ENCODE measurements around the gene CHN2.

The CHN2 gene

GRCh38 chr7:29354340-29354739, 159.8 kb downstream of the CHN2 start:
- Histone ChIP-seq H3K27me3 (ENCODE audit: control insufficient read depth, insufficient read depth, low read length) (no peaks in the 10 kb centered on the region), H3K36me3 (ENCODE audit: control insufficient read depth, insufficient read depth, low read length) (no peaks in the 10 kb centered on the region), H3K27ac (ENCODE audit: low read depth, low read length) (no peak overlapping the region), H3K9ac (ENCODE audit: low read depth, low read length) (no peak overlapping the region), H3K4me3 (ENCODE audit: low read depth, low read length) (no peak overlapping the region), H3K4me1 (ENCODE audit: control insufficient read depth, insufficient read depth, low read length) (no peaks in the 10 kb centered on the region), H3K9me3 (ENCODE audit: control insufficient read depth, insufficient read depth, low read length) (no peaks in the 10 kb centered on the region)

GRCh38 chr7:29355388-29355787, 160.8 kb downstream of the CHN2 start:
- Histone ChIP-seq H3K27me3 (ENCODE audit: control insufficient read depth, insufficient read depth, low read length) (no peaks in the 10 kb centered on the region), H3K9me3 (ENCODE audit: control insufficient read depth, insufficient read depth, low read length) (no peaks in the 10 kb centered on the region), H3K4me1 (ENCODE audit: control insufficient read depth, insufficient read depth, low read length) (no peaks in the 10 kb centered on the region), H3K9ac (ENCODE audit: low read depth, low read length) (no peak overlapping the region), H3K36me3 (ENCODE audit: control insufficient read depth, insufficient read depth, low read length) (no peaks in the 10 kb centered on the region), H3K4me3 (ENCODE audit: low read depth, low read length) (no peak overlapping the region), H3K27ac (ENCODE audit: low read depth, low read length) (no peak overlapping the region)

- no peak overlapping the region for H3K9ac ChIP-seq (ENCODE audit: low read depth, low read length)
- no peak overlapping the region for H3K4me3 ChIP-seq (ENCODE audit: low read depth, low read length)
- no peaks in the 10 kb centered on the region for H3K36me3 ChIP-seq (ENCODE audit: control insufficient read depth, insufficient read depth, low read length)
- no peaks in the 10 kb centered on the region for H3K9me3 ChIP-seq (ENCODE audit: control insufficient read depth, insufficient read depth, low read length)
- H3K27me3 ChIP-seq (ENCODE audit: control insufficient read depth, insufficient read depth, low read length) = no peaks in the 10 kb centered on the region
- H3K4me1 ChIP-seq (ENCODE audit: control insufficient read depth, insufficient read depth, low read length) = no peaks in the 10 kb centered on the region
- H3K27ac ChIP-seq (ENCODE audit: low read depth, low read length) = no peak overlapping the region
Measured at GRCh38 chr7:29356631-29357030, 162.1 kb downstream of the CHN2 start.

- H3K9me3 ChIP-seq (ENCODE audit: control insufficient read depth, insufficient read depth, low read length) = no peaks in the 10 kb centered on the region
- H3K27ac ChIP-seq (ENCODE audit: low read depth, low read length) = no peak overlapping the region
- peaks cover 6% of the 10 kb centered on the region; the same call in 1 of the 2 replicates for H3K4me1 ChIP-seq (ENCODE audit: control insufficient read depth, insufficient read depth, low read length)
- no peak overlapping the region for H3K9ac ChIP-seq (ENCODE audit: low read depth, low read length)
- no peak overlapping the region for H3K4me3 ChIP-seq (ENCODE audit: low read depth, low read length)
- H3K36me3 ChIP-seq (ENCODE audit: control insufficient read depth, insufficient read depth, low read length) = no peaks in the 10 kb centered on the region
- no peaks in the 10 kb centered on the region for H3K27me3 ChIP-seq (ENCODE audit: control insufficient read depth, insufficient read depth, low read length)
Measured at GRCh38 chr7:29359482-29360093, 165.0 kb downstream of the CHN2 start.

- Histone ChIP-seq H3K4me3 (ENCODE audit: low read depth, low read length) (no peak overlapping the region), H3K36me3 (ENCODE audit: control insufficient read depth, insufficient read depth, low read length) (no peaks in the 10 kb centered on the region), H3K27ac (ENCODE audit: low read depth, low read length) (no peak overlapping the region), H3K4me1 (ENCODE audit: control insufficient read depth, insufficient read depth, low read length) (peaks cover 8% of the 10 kb centered on the region; the same call in 1 of the 2 replicates), H3K9ac (ENCODE audit: low read depth, low read length) (no peak overlapping the region), H3K27me3 (ENCODE audit: control insufficient read depth, insufficient read depth, low read length) (no peaks in the 10 kb centered on the region), H3K9me3 (ENCODE audit: control insufficient read depth, insufficient read depth, low read length) (no peaks in the 10 kb centered on the region)
Measured at GRCh38 chr7:29360633-29361625, 166.4 kb downstream of the CHN2 start.

GRCh38 chr7:29362380-29362779, 167.8 kb downstream of the CHN2 start:
- H3K9ac ChIP-seq (ENCODE audit: low read depth, low read length) = no peak overlapping the region
- no peaks in the 10 kb centered on the region for H3K27me3 ChIP-seq (ENCODE audit: control insufficient read depth, insufficient read depth, low read length)
- H3K4me1 ChIP-seq (ENCODE audit: control insufficient read depth, insufficient read depth, low read length) = peaks cover 8% of the 10 kb centered on the region; the same call in 1 of the 2 replicates
- no peak overlapping the region for H3K27ac ChIP-seq (ENCODE audit: low read depth, low read length)
- no peaks in the 10 kb centered on the region for H3K36me3 ChIP-seq (ENCODE audit: control insufficient read depth, insufficient read depth, low read length)
- H3K9me3 ChIP-seq (ENCODE audit: control insufficient read depth, insufficient read depth, low read length) = no peaks in the 10 kb centered on the region
- no peak overlapping the region for H3K4me3 ChIP-seq (ENCODE audit: low read depth, low read length)

- Histone ChIP-seq H3K27me3 (ENCODE audit: control insufficient read depth, insufficient read depth, low read length) (no peaks in the 10 kb centered on the region), H3K9ac (ENCODE audit: low read depth, low read length) (no peak overlapping the region), H3K36me3 (ENCODE audit: control insufficient read depth, insufficient read depth, low read length) (no peaks in the 10 kb centered on the region), H3K27ac (ENCODE audit: low read depth, low read length) (no peak overlapping the region), H3K4me3 (ENCODE audit: low read depth, low read length) (no peak overlapping the region), H3K4me1 (ENCODE audit: control insufficient read depth, insufficient read depth, low read length) (peaks cover 8% of the 10 kb centered on the region; the same call in 1 of the 2 replicates), H3K9me3 (ENCODE audit: control insufficient read depth, insufficient read depth, low read length) (no peaks in the 10 kb centered on the region)
Measured at GRCh38 chr7:29363636-29364425, 169.3 kb downstream of the CHN2 start.

- Histone ChIP-seq H3K27ac (ENCODE audit: low read depth, low read length) (no peak overlapping the region), H3K4me3 (ENCODE audit: low read depth, low read length) (no peak overlapping the region), H3K4me1 (ENCODE audit: control insufficient read depth, insufficient read depth, low read length) (peaks cover 8% of the 10 kb centered on the region; the same call in 1 of the 2 replicates), H3K27me3 (ENCODE audit: control insufficient read depth, insufficient read depth, low read length) (no peaks in the 10 kb centered on the region), H3K36me3 (ENCODE audit: control insufficient read depth, insufficient read depth, low read length) (no peaks in the 10 kb centered on the region), H3K9me3 (ENCODE audit: control insufficient read depth, insufficient read depth, low read length) (no peaks in the 10 kb centered on the region), H3K9ac (ENCODE audit: low read depth, low read length) (no peak overlapping the region)
Measured at GRCh38 chr7:29364661-29365060, 170.1 kb downstream of the CHN2 start.

- no peaks in the 10 kb centered on the region for H3K36me3 ChIP-seq (ENCODE audit: control insufficient read depth, insufficient read depth, low read length)
- no peaks in the 10 kb centered on the region for H3K27me3 ChIP-seq (ENCODE audit: control insufficient read depth, insufficient read depth, low read length)
- no peak overlapping the region for H3K4me3 ChIP-seq (ENCODE audit: low read depth, low read length)
- H3K9ac ChIP-seq (ENCODE audit: low read depth, low read length) = no peak overlapping the region
- peaks cover 8% of the 10 kb centered on the region; the same call in 1 of the 2 replicates for H3K4me1 ChIP-seq (ENCODE audit: control insufficient read depth, insufficient read depth, low read length)
- H3K27ac ChIP-seq (ENCODE audit: low read depth, low read length) = no peak overlapping the region
- no peaks in the 10 kb centered on the region for H3K9me3 ChIP-seq (ENCODE audit: control insufficient read depth, insufficient read depth, low read length)
Measured at GRCh38 chr7:29365423-29365822, 170.8 kb downstream of the CHN2 start.

GRCh38 chr7:29367784-29368183, 173.2 kb downstream of the CHN2 start:
- no peak overlapping the region for H3K9ac ChIP-seq (ENCODE audit: low read depth, low read length)
- peaks cover 8% of the 10 kb centered on the region; the same call in 1 of the 2 replicates for H3K4me1 ChIP-seq (ENCODE audit: control insufficient read depth, insufficient read depth, low read length)
- no peaks in the 10 kb centered on the region for H3K36me3 ChIP-seq (ENCODE audit: control insufficient read depth, insufficient read depth, low read length)
- H3K9me3 ChIP-seq (ENCODE audit: control insufficient read depth, insufficient read depth, low read length) = no peaks in the 10 kb centered on the region
- no peak overlapping the region for H3K27ac ChIP-seq (ENCODE audit: low read depth, low read length)
- no peaks in the 10 kb centered on the region for H3K27me3 ChIP-seq (ENCODE audit: control insufficient read depth, insufficient read depth, low read length)
- H3K4me3 ChIP-seq (ENCODE audit: low read depth, low read length) = no peak overlapping the region

All from HUES48 (cell line).